Measurements from ENCODE around the gene DTX3.
A peak's percentile ranks its signal among the peaks of the same experiment; 100 is the strongest.

The DTX3 gene

GRCh38 chr12:57607958-57608663 is 3.5 kb downstream of the DTX3 start:
- no peak for TF ChIP-seq NFRKB (IDR thresholded peaks at IDR 0.05)
- no peak for TF ChIP-seq BHLHE40 (IDR thresholded peaks at IDR 0.05; ENCODE audit: borderline replicate concordance)
- no peak for TF ChIP-seq ELF4 (IDR thresholded peaks at IDR 0.05)
- no peak for TF ChIP-seq FOXM1 (IDR thresholded peaks at IDR 0.05; ENCODE audit: borderline replicate concordance)
- TF ChIP-seq HDGF (IDR thresholded peaks at IDR 0.05; ENCODE audit: borderline replicate concordance) = no peak
- ChIA-PET POLR2A (interaction anchor here (0.6 to 1.4 kb wide), 3 partner anchors 17 to 61 kb away, joined by 3 to 5 read pairs (median 3); partner anchors contain the start of genes DCTN2 and PIP4K2C), CTCF (interaction anchor here (1.2 kb wide), 1 partner anchor 16 kb away, joined by 3 read pairs; no protein-coding TSS in a partner anchor)
- DNase-seq (ENCODE audit: extremely low spot score) = no peak

DNA sequence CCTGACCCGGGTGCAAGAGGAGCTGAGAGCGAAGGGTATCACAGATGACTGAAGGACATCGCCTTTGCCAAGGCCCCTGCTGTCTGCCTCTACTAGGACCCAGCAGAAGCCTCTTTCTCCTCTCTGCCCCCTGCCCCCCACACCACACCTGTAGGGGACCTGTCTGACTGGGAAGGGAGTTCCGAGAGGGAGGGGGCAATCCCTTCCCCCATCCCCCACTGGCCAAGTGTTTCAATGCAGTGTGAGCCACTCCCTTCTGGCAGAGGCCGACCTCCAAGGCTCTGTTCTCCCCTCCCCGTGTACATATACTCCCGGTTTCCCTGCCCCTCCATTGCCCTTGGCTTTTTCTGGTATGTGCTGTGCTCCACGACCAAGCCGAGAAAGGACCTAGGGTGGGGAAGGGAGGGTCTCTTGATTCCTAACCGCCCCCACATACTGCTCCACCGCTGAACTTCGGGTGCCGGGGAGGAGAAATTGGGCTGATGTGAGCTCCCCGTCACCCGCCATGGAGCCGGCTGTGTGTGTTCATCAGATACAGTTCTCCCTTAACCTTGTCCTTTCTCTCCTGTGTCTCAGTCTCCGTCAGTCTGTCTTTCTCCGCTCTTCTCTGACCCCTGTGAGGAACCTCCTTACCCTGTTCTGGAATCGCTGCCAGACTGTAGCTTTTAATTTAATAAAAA is 4.6 kb downstream of the DTX3 start:
- CTCF ChIA-PET = no interaction called here
- DNase-seq (ENCODE audit: extremely low spot score) = no peak
- no peak for TF ChIP-seq L3MBTL2 (conservative IDR thresholded peaks at IDR 0.05)
- no peak for TF ChIP-seq ELF4 (IDR thresholded peaks at IDR 0.05)
- POLR2A ChIA-PET = interaction anchor here (1.2 kb wide), 1 partner anchor 18 kb away, joined by 3 read pairs; the partner anchor contains the start of gene PIP4K2C

- ChIA-PET POLR2A (interaction anchor here (1.0 to 1.2 kb wide), 3 partner anchors 19 to 116 kb away, joined by 3 read pairs; partner anchors contain the start of gene PIP4K2C), CTCF (no interaction called here)
- TF ChIP-seq TARDBP (IDR thresholded peaks at IDR 0.05) (no peak), L3MBTL2 (conservative IDR thresholded peaks at IDR 0.05) (no peak), FOXA1 (IDR thresholded peaks at IDR 0.05) (no peak), SUZ12 (IDR thresholded peaks at IDR 0.05) (no peak), FOXK2 (IDR thresholded peaks at IDR 0.05) (no peak), CTBP1 (IDR thresholded peaks at IDR 0.05; ENCODE audit: borderline replicate concordance) (no peak), NFRKB (IDR thresholded peaks at IDR 0.05) (no peak), ELF4 (IDR thresholded peaks at IDR 0.05) (no peak), ARNT (IDR thresholded peaks at IDR 0.05) (no peak), FOXM1 (IDR thresholded peaks at IDR 0.05; ENCODE audit: borderline replicate concordance) (no peak), HDGF (IDR thresholded peaks at IDR 0.05; ENCODE audit: borderline replicate concordance) (no peak), ZNF384 (IDR thresholded peaks at IDR 0.05) (no peak), BHLHE40 (IDR thresholded peaks at IDR 0.05; ENCODE audit: borderline replicate concordance) (no peak), LEF1 (IDR thresholded peaks at IDR 0.05; ENCODE audit: borderline replicate concordance) (no peak), SP1 (IDR thresholded peaks at IDR 0.05) (no peak)
- TF ChIP-seq, protein P1, sequence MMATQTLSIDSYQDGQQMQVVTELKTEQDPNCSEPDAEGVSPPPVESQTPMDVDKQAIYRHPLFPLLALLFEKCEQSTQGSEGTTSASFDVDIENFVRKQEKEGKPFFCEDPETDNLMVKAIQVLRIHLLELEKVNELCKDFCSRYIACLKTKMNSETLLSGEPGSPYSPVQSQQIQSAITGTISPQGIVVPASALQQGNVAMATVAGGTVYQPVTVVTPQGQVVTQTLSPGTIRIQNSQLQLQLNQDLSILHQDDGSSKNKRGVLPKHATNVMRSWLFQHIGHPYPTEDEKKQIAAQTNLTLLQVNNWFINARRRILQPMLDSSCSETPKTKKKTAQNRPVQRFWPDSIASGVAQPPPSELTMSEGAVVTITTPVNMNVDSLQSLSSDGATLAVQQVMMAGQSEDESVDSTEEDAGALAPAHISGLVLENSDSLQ (IDR thresholded peaks at IDR 0.05) = no peak
- DNase-seq (ENCODE audit: extremely low spot score) = no peak
These were observed 5.3 kb downstream of the DTX3 start for GRCh38 chr12:57609781-57610553.

DNA sequence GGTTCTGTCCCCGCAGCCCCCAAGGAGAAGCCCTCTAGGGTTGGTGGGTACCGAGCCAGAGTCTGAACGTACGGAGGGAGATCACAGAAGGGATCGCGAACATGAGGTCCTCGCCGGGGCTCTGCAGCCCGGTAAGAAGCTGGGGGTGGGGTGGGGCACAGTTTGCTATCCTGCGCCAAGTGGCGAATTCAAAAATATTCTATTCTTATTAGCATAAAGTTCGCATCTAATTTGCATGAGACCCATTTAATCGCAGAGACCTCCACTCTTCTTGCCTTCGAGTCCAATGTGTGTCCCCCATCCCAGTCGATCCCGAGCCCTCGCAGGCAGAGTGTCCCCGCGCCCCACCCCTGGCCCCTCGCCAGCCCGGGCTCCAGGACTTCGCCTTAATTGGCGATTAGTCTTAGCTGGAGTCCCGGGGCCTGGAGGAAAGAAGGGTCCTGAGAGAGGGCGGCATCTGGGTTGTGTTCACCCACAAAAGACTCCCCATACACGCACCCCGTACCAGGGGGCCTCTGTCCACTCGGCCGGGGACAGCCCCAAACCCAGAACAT is 6.0 kb downstream of the DTX3 start:
- TF ChIP-seq FOXM1 (IDR thresholded peaks at IDR 0.05; ENCODE audit: borderline replicate concordance) (no peak), ZNF384 (IDR thresholded peaks at IDR 0.05) (no peak), HDGF (IDR thresholded peaks at IDR 0.05; ENCODE audit: borderline replicate concordance) (no peak), NFRKB (IDR thresholded peaks at IDR 0.05) (no peak), BHLHE40 (IDR thresholded peaks at IDR 0.05; ENCODE audit: borderline replicate concordance) (no peak)
- DNase-seq (ENCODE audit: extremely low spot score) = no peak
- POLR2A ChIA-PET = interaction anchor here (0.5 to 4.7 kb wide), 14 partner anchors 9 to 151 kb away, joined by 3 to 41 read pairs (median 3); partner anchors contain the start of genes DCTN2, GLI1 and PIP4K2C
- CTCF ChIA-PET = interaction anchor here (0.6 kb wide), 1 partner anchor 27 kb away, joined by 3 read pairs; no protein-coding TSS in a partner anchor

- ChIA-PET POLR2A (interaction anchor here (0.5 to 4.7 kb wide), 15 partner anchors 9 to 152 kb away, joined by 3 to 41 read pairs (median 3); partner anchors contain the start of genes DCTN2, GLI1 and PIP4K2C), CTCF (interaction anchor here (0.6 to 1.2 kb wide), 2 partner anchors 10 to 28 kb away, joined by 3 read pairs; no protein-coding TSS in a partner anchor)
- peak; percentile 91 for DNase-seq (ENCODE audit: extremely low spot score)
- TF ChIP-seq TARDBP (IDR thresholded peaks at IDR 0.05) (no peak), L3MBTL2 (conservative IDR thresholded peaks at IDR 0.05) (peak; percentile 78), ELF4 (IDR thresholded peaks at IDR 0.05) (no peak), ARNT (IDR thresholded peaks at IDR 0.05) (no peak), SUZ12 (IDR thresholded peaks at IDR 0.05) (no peak), LEF1 (IDR thresholded peaks at IDR 0.05; ENCODE audit: borderline replicate concordance) (no peak)
These were observed 6.6 kb downstream of the DTX3 start, which contains the start of gene ARHGEF25 for GRCh38 chr12:57611108-57611826. ARHGEF25 (plus strand) TSS chr12:57611435; CDS start chr12:57611895, 460 bp downstream.
